Activated naive CD4-positive, alpha-beta T cell treated with anti-CD3 and anti-CD28 coated beads for 36 hours (primary cell): ENCODE data around the gene ADRB2. TPM values are rescaled to one million over a fixed set of nuclear protein-coding genes. Genes with fewer than 3 reads are reported as not detected.
"Not testable (repeated sequence)": the region's sequence is repeated elsewhere in the genome, so short reads cannot be mapped to it uniquely, and the experiment has no call there.

Experiments
- CTCF ChIA-PET: fragments of 350-600 bp; sonication (Branson Sonifier 250); formaldehyde crosslinking; loops from one replicate; lab custom pipeline; 2021; ENCODE audit warnings: antibody characterized with exemption; lab: Charles Lee
- DNase-seq: peaks from one replicate; pipeline ENCODE4 v3.0.0-alpha.2; 2020
- H3K27ac Mint-ChIP-seq: one replicate; pipeline ENCODE4 v1.8.0; 2021; ENCODE audit warnings: mild to moderate bottlenecking, mixed read lengths
- H3K27me3 Mint-ChIP-seq: one replicate; pipeline ENCODE4 v1.8.0; 2021; ENCODE audit warnings: low read depth, mixed read lengths
- H3K36me3 Mint-ChIP-seq: one replicate; pipeline ENCODE4 v1.8.0; 2021; ENCODE audit warnings: low read depth, mixed read lengths
- H3K4me1 Mint-ChIP-seq: one replicate; pipeline ENCODE4 v1.8.0; 2021; ENCODE audit warnings: low read depth, mixed read lengths
- H3K4me3 Mint-ChIP-seq: one replicate; pipeline ENCODE4 v1.8.0; 2021; ENCODE audit warnings: mild to moderate bottlenecking, moderate library complexity, mixed read lengths
- H3K9me3 Mint-ChIP-seq: one replicate; pipeline ENCODE4 v1.8.0; 2021; ENCODE audit warnings: mixed read lengths
- intact Hi-C: fragments of 100-400 bp; cut with micrococcal nuclease; formaldehyde crosslinking; loops from one replicate; pipeline ENCODE4 v1.15.1; 2023
- total RNA-seq, 2 experiments: library from RNA; stranded (reverse); gene quantifications; one replicate each; pipeline ENCODE4 v1.2.3, GENCODE V29; 2021

Gene ADRB2
- total RNA-seq, 2 experiments from 2014 or later = 0.21 to 0.32 TPM

- H3K4me1 Mint-ChIP-seq = no peaks in the 10 kb centered on the region
Observed at GRCh38 chr5:148860599-148860998, 34.2 kb downstream of the ADRB2 start.

GRCh38 chr5:148861088-148861487, 34.7 kb downstream of the ADRB2 start:
- Mint-ChIP-seq H3K27me3 (no peaks in the 10 kb centered on the region), H3K4me3 (no peak overlapping the region), H3K36me3 (no peaks in the 10 kb centered on the region), H3K27ac (no peak overlapping the region), H3K4me1 (no peaks in the 10 kb centered on the region), H3K9me3 (no peaks in the 10 kb centered on the region)
- CTCF ChIA-PET = interaction anchor here (1.2 kb wide), 1 partner anchor 174 kb away, joined by 3 read pairs; no protein-coding TSS in a partner anchor
- no peak for DNase-seq
- intact Hi-C loops = no loop called here

More at GRCh38 chr5:148860599-148860998, 34.2 kb downstream of the ADRB2 start:
- DNase-seq = no peak
- intact Hi-C loops = no loop called here
- Mint-ChIP-seq H3K27ac (no peak overlapping the region), H3K4me3 (no peak overlapping the region), H3K36me3 (no peaks in the 10 kb centered on the region), H3K27me3 (no peaks in the 10 kb centered on the region), H3K9me3 (no peaks in the 10 kb centered on the region)
- CTCF ChIA-PET = interaction anchor here (0.6 kb wide), 2 partner anchors 261 to 1018 kb away, joined by 3 to 4 read pairs; no protein-coding TSS in a partner anchor

GRCh38 chr5:148861696-148862095, 35.3 kb downstream of the ADRB2 start:
- no peaks in the 10 kb centered on the region for H3K9me3 Mint-ChIP-seq
- CTCF ChIA-PET = interaction anchor here (1.2 kb wide), 1 partner anchor 174 kb away, joined by 3 read pairs; no protein-coding TSS in a partner anchor

GRCh38 chr5:148864113-148864841, 37.9 kb downstream of the ADRB2 start:
- Mint-ChIP-seq H3K27me3 (no peaks in the 10 kb centered on the region), H3K4me1 (no peaks in the 10 kb centered on the region), H3K4me3 (no peak overlapping the region), H3K9me3 (no peaks in the 10 kb centered on the region), H3K36me3 (no peaks in the 10 kb centered on the region), H3K27ac (no peak overlapping the region)
- intact Hi-C loops = no loop called here
- CTCF ChIA-PET = interaction anchor here (1.2 kb wide), 1 partner anchor 73 kb away, joined by 4 read pairs; no protein-coding TSS in a partner anchor
- DNase-seq = no peak

More at GRCh38 chr5:148861696-148862095, 35.3 kb downstream of the ADRB2 start:
- Mint-ChIP-seq H3K27me3 (no peaks in the 10 kb centered on the region), H3K4me3 (no peak overlapping the region), H3K36me3 (no peaks in the 10 kb centered on the region), H3K4me1 (no peaks in the 10 kb centered on the region), H3K27ac (no peak overlapping the region)
- DNase-seq = no peak
- intact Hi-C loops = no loop called here

GRCh38 chr5:148866024-148866423, 39.6 kb downstream of the ADRB2 start:
- no peaks in the 10 kb centered on the region for H3K27me3 Mint-ChIP-seq
- intact Hi-C loops = no loop called here
- CTCF ChIA-PET = no interaction called here
- no peaks in the 10 kb centered on the region for H3K9me3 Mint-ChIP-seq
- no peak overlapping the region for H3K27ac Mint-ChIP-seq
- H3K4me1 Mint-ChIP-seq = no peaks in the 10 kb centered on the region
- no peak for DNase-seq
- no peaks in the 10 kb centered on the region for H3K36me3 Mint-ChIP-seq
- no peak overlapping the region for H3K4me3 Mint-ChIP-seq

- Mint-ChIP-seq H3K4me3 (no peak overlapping the region), H3K27me3 (peaks cover 3% of the 10 kb centered on the region), H3K9me3 (no peaks in the 10 kb centered on the region), H3K27ac (no peak overlapping the region), H3K4me1 (no peaks in the 10 kb centered on the region), H3K36me3 (no peaks in the 10 kb centered on the region)
- CTCF ChIA-PET = interaction anchor here (1.0 to 1.3 kb wide), 3 partner anchors 52 to 242 kb away, joined by 3 to 6 read pairs (median 3); no protein-coding TSS in a partner anchor
- intact Hi-C loops = no loop called here
- no peak for DNase-seq
Observed at GRCh38 chr5:148873120-148873519, 46.7 kb downstream of the ADRB2 start.

- CTCF ChIA-PET = interaction anchor here (1.0 to 1.3 kb wide), 2 partner anchors 140 to 241 kb away, joined by 3 read pairs; no protein-coding TSS in a partner anchor
- H3K36me3 Mint-ChIP-seq = no peaks in the 10 kb centered on the region
- no peaks in the 10 kb centered on the region for H3K4me1 Mint-ChIP-seq
- no peaks in the 10 kb centered on the region for H3K9me3 Mint-ChIP-seq
- DNase-seq = no peak
- H3K27ac Mint-ChIP-seq = no peak overlapping the region
- intact Hi-C loops = no loop called here
- no peak overlapping the region for H3K4me3 Mint-ChIP-seq
- peaks cover 3% of the 10 kb centered on the region for H3K27me3 Mint-ChIP-seq
Observed at GRCh38 chr5:148873690-148874485, 47.5 kb downstream of the ADRB2 start.

GRCh38 chr5:148875205-148875875, 48.9 kb downstream of the ADRB2 start:
- DNase-seq = no peak
- intact Hi-C loops = no loop called here
- H3K27ac Mint-ChIP-seq = no peak overlapping the region
- CTCF ChIA-PET = no interaction called here
- no peaks in the 10 kb centered on the region for H3K4me1 Mint-ChIP-seq
- H3K36me3 Mint-ChIP-seq = no peaks in the 10 kb centered on the region
- no peak overlapping the region for H3K4me3 Mint-ChIP-seq
- H3K9me3 Mint-ChIP-seq = no peaks in the 10 kb centered on the region
- H3K27me3 Mint-ChIP-seq = peaks cover 3% of the 10 kb centered on the region

GRCh38 chr5:148877436-148877835, 51.0 kb downstream of the ADRB2 start:
- CTCF ChIA-PET = interaction anchor here (0.6 kb wide), 1 partner anchor 529 kb away, joined by 3 read pairs; no protein-coding TSS in a partner anchor
- H3K36me3 Mint-ChIP-seq, H3K4me3 Mint-ChIP-seq, H3K9me3 Mint-ChIP-seq, DNase-seq, H3K27me3 Mint-ChIP-seq, H3K27ac Mint-ChIP-seq, H3K4me1 Mint-ChIP-seq, intact Hi-C loops: not testable (repeated sequence)

Other genes starting within 250 kb of the ADRB2 start
- not detected for gene HTR4, start 172.1 kb upstream of the ADRB2 start, total RNA-seq
- gene SH3TC2, start 236.5 kb downstream of the ADRB2 start, total RNA-seq = not detected